ENCODE measurements around the gene TAS2R40.

DNA sequence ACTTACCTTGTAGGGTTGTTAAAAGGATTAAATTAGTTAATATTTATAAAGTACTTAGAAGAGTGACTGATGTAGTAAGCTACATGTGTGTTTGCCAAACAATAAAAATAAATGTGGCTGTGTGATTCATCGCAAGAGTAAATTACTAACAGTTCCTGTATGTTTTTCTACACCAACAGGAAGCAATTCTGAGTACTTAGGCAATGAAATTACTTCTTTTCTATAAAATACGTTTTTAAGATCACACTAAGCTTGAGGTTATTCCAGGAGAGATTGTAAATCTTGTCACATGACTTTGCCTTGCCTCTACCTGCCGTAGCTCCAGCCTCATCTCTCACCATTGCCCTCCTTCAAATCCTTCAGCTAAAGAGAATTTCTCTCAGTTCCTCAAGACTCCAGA lies 23.3 kb downstream of the TAS2R40 start:
- TF ChIP-seq, protein P1, sequence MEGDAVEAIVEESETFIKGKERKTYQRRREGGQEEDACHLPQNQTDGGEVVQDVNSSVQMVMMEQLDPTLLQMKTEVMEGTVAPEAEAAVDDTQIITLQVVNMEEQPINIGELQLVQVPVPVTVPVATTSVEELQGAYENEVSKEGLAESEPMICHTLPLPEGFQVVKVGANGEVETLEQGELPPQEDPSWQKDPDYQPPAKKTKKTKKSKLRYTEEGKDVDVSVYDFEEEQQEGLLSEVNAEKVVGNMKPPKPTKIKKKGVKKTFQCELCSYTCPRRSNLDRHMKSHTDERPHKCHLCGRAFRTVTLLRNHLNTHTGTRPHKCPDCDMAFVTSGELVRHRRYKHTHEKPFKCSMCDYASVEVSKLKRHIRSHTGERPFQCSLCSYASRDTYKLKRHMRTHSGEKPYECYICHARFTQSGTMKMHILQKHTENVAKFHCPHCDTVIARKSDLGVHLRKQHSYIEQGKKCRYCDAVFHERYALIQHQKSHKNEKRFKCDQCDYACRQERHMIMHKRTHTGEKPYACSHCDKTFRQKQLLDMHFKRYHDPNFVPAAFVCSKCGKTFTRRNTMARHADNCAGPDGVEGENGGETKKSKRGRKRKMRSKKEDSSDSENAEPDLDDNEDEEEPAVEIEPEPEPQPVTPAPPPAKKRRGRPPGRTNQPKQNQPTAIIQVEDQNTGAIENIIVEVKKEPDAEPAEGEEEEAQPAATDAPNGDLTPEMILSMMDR (IDR thresholded peaks at IDR 0.05), result no peak
- TF ChIP-seq TEAD4 (IDR thresholded peaks at IDR 0.05; ENCODE audit: borderline replicate concordance, insufficient read depth) (no peak), EP300 (IDR thresholded peaks at IDR 0.05; ENCODE audit: borderline replicate concordance in 1 of 2, low read depth in 1 of 2, low read length in 1 of 2) (no peak), SMC3 (IDR thresholded peaks at IDR 0.05; ENCODE audit: low read depth, low read length) (no peak), POLR2AphosphoS5 (IDR thresholded peaks at IDR 0.05; ENCODE audit: low read depth, low read length) (no peak), RXRA (IDR thresholded peaks at IDR 0.05; ENCODE audit: borderline replicate concordance, low read depth) (no peak), YY1 (IDR thresholded peaks at IDR 0.05; ENCODE audit: low read depth) (no peak), CHD2 (IDR thresholded peaks at IDR 0.05; ENCODE audit: low read length, partially characterized antibody) (no peak)
- TF ChIP-seq, protein P2, sequence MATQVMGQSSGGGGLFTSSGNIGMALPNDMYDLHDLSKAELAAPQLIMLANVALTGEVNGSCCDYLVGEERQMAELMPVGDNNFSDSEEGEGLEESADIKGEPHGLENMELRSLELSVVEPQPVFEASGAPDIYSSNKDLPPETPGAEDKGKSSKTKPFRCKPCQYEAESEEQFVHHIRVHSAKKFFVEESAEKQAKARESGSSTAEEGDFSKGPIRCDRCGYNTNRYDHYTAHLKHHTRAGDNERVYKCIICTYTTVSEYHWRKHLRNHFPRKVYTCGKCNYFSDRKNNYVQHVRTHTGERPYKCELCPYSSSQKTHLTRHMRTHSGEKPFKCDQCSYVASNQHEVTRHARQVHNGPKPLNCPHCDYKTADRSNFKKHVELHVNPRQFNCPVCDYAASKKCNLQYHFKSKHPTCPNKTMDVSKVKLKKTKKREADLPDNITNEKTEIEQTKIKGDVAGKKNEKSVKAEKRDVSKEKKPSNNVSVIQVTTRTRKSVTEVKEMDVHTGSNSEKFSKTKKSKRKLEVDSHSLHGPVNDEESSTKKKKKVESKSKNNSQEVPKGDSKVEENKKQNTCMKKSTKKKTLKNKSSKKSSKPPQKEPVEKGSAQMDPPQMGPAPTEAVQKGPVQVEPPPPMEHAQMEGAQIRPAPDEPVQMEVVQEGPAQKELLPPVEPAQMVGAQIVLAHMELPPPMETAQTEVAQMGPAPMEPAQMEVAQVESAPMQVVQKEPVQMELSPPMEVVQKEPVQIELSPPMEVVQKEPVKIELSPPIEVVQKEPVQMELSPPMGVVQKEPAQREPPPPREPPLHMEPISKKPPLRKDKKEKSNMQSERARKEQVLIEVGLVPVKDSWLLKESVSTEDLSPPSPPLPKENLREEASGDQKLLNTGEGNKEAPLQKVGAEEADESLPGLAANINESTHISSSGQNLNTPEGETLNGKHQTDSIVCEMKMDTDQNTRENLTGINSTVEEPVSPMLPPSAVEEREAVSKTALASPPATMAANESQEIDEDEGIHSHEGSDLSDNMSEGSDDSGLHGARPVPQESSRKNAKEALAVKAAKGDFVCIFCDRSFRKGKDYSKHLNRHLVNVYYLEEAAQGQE (IDR thresholded peaks at IDR 0.05; ENCODE audit: low read depth, low read length), result no peak
- TF ChIP-seq, protein P3, sequence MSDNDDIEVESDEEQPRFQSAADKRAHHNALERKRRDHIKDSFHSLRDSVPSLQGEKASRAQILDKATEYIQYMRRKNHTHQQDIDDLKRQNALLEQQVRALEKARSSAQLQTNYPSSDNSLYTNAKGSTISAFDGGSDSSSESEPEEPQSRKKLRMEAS (IDR thresholded peaks at IDR 0.05; ENCODE audit: low read depth), result no peak
- TF ChIP-seq, protein P4, sequence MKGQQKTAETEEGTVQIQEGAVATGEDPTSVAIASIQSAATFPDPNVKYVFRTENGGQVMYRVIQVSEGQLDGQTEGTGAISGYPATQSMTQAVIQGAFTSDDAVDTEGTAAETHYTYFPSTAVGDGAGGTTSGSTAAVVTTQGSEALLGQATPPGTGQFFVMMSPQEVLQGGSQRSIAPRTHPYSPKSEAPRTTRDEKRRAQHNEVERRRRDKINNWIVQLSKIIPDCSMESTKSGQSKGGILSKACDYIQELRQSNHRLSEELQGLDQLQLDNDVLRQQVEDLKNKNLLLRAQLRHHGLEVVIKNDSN (IDR thresholded peaks at IDR 0.05; ENCODE audit: borderline replicate concordance, low read depth), result no peak
- TF ChIP-seq, protein P5, sequence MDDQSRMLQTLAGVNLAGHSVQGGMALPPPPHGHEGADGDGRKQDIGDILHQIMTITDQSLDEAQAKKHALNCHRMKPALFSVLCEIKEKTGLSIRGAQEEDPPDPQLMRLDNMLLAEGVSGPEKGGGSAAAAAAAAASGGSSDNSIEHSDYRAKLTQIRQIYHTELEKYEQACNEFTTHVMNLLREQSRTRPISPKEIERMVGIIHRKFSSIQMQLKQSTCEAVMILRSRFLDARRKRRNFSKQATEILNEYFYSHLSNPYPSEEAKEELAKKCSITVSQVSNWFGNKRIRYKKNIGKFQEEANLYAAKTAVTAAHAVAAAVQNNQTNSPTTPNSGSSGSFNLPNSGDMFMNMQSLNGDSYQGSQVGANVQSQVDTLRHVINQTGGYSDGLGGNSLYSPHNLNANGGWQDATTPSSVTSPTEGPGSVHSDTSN (IDR thresholded peaks at IDR 0.05), result no peak

Data from SK-N-SH (cell line).